Tibial artery (tissue), 4 donors: ENCODE measurements around the gene KCNQ1.

Experiments used
- DNase-seq, 2 donors: peaks; one replicate each; pipeline ENCODE4 v3.0.0-alpha.2; 2019
- H3K27ac ChIP-seq, 2 donors: fragments of 200-600 bp; sonication (generic) in 1 of 2; 1 replicate in 1 of 2; 2 replicates in 1 of 2; pipeline ENCODE4 v1.5.1; 2018 to 2019; ENCODE audit warnings: mild to moderate bottlenecking in 1 of 2
- H3K27me3 ChIP-seq, 2 donors: fragments of 200-600 bp; sonication (generic) in 1 of 2; one replicate each; pipeline versions ENCODE4 v1.5.1 to v1.6.0; 2016 to 2019
- H3K36me3 ChIP-seq, 3 donors: fragments of 200-600 bp; sonication (generic) in 2 of 3; one replicate each; pipeline ENCODE4 v1.5.1; 2016 to 2019; ENCODE audit warnings: mild to moderate bottlenecking in 2 of 3
- H3K4me1 ChIP-seq, 4 donors: fragments of 200-600 bp; sonication (generic) in 2 of 4; 1 replicate in 3 of 4; 2 replicates in 1 of 4; pipeline ENCODE4 v1.5.1; 2016 to 2019
- H3K4me3 ChIP-seq, 2 donors: fragments of 200-600 bp; sonication (generic) in 1 of 2; 1 replicate in 1 of 2; 2 replicates in 1 of 2; pipeline ENCODE4 v1.5.1; 2018 to 2019; ENCODE audit warnings: mild to moderate bottlenecking in 2 of 2
- H3K9me3 ChIP-seq, 3 donors: fragments of 200-600 bp; sonication (generic) in 1 of 3; one replicate each; pipeline ENCODE4 v1.5.1; 2016 to 2019
- CTCF ChIP-seq, 2 experiments: fragments of 200-600 bp in 1 of 2; fragments of 450-650 bp in 1 of 2; IDR thresholded peaks; one replicate each; pipeline ENCODE4 v1.5.1; 2017 to 2019; ENCODE audit warnings: antibody characterized with exemption in 2 of 2, mild to moderate bottlenecking in 1 of 2, moderate library complexity in 1 of 2
- intact Hi-C: fragments of 100-400 bp; cut with DNase I; formaldehyde crosslinking; loops from one replicate; pipeline ENCODE4 v1.15.0; 2023; ENCODE audit warnings: low total_unique reads

The KCNQ1 gene

GRCh38 chr11:2510626-2511402 lies 66.0 kb downstream of the KCNQ1 start:
- peak; percentile 20 to 59 for DNase-seq
- no peaks in the 10 kb centered on the region for H3K4me1 ChIP-seq
- H3K27ac ChIP-seq = no peak overlapping the region
- intact Hi-C loops = no loop called here
- no peak for TF ChIP-seq CTCF (IDR thresholded peaks at IDR 0.05)
- H3K27me3 ChIP-seq = peaks cover 0 to 19% of the 10 kb centered on the region in 2 donors
- no peaks in the 10 kb centered on the region for H3K9me3 ChIP-seq
- H3K36me3 ChIP-seq = no peaks in the 10 kb centered on the region
- no peak overlapping the region for H3K4me3 ChIP-seq

DNA sequence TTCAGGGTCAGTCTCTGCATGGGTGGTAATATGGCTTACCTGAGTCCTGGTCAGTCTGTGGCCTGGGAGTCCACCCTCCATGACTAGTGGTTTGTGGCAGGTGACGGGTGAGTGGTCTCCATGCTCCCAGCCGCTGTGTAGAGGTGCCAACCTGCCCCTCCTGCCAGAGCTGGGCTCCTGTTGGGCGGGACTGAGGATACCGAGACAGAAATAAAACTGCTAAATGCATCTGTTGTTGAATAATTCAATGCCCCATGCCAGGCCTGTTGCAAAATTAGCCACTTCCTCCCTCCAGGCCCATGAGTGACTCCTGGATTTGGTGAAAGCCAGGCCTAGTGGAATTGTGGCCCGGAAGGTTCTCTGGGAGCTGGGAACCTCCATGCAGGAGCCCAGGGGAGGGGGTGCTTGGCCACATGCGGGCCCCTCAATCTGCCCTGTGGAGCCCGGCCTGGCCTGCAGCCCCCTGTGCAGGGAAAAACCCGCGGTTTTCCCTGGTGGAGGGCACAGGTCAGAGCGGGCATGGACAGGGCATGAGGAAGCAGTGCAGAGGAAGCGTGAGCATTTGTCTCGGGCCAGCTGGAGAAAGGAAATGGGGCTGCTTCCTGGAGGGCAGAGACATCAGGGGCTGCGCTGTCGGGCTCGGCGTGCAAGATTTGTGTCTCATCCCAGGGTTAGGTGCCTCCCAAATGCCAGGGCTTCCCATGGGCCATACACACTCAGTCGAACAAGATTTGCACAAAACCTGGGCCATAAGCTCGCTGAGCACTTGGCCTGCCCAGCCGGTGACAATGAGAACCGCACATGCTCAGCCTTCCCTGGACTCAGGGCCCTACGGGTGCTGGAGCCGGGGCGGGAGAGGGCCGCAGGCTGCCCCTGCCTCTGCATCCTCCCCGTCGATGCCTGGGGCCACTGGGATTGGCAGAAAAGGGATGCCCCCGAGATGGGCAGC lies 66.9 kb downstream of the KCNQ1 start:
- Histone ChIP-seq H3K36me3 (no peaks in the 10 kb centered on the region), H3K27me3 (peaks cover 0 to 19% of the 10 kb centered on the region in 2 donors), H3K9me3 (no peaks in the 10 kb centered on the region), H3K27ac (no peak overlapping the region), H3K4me1 (no peaks in the 10 kb centered on the region), H3K4me3 (no peak overlapping the region)
- intact Hi-C loops = no loop called here
- peak; percentile 49 to 67 for DNase-seq
- no peak for TF ChIP-seq CTCF (IDR thresholded peaks at IDR 0.05)

- Histone ChIP-seq H3K27ac (no peak overlapping the region), H3K4me1 (no peaks in the 10 kb centered on the region), H3K36me3 (no peaks in the 10 kb centered on the region), H3K27me3 (peaks cover 0 to 26% of the 10 kb centered on the region in 2 donors), H3K9me3 (no peaks in the 10 kb centered on the region), H3K4me3 (no peak overlapping the region)
- TF ChIP-seq CTCF (IDR thresholded peaks at IDR 0.05) = no peak
- intact Hi-C loops = no loop called here
- peak; percentile 16 to 55 for DNase-seq
Observed at GRCh38 chr11:2512431-2513407, 67.9 kb downstream of the KCNQ1 start.

DNA sequence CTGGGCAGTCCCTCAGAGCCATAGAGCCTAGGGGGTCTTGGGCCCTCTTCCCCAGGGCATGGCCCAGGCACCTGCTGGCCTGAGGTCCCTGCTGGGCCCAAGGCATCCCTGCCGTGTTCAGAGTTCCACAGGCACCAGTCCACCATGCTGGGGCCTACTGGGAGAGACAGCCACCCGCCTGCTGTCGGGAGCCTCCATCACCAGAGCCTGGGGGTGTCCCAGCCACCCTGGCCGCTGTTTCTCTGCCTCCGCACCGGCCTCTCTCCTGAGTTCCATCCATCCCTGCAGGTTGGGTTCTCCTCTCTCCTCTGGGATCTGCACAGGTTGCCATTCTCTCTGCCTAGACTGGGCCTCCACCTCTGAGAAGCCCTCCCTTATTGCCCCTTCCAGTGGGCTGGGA lies 68.6 kb downstream of the KCNQ1 start:
- TF ChIP-seq CTCF (IDR thresholded peaks at IDR 0.05) = no peak
- Histone ChIP-seq H3K36me3 (no peaks in the 10 kb centered on the region), H3K4me3 (no peak overlapping the region), H3K9me3 (no peaks in the 10 kb centered on the region), H3K27me3 (peaks cover 0 to 27% of the 10 kb centered on the region in 2 donors), H3K4me1 (no peaks in the 10 kb centered on the region), H3K27ac (no peak overlapping the region)
- intact Hi-C loops = no loop called here
- peak; percentile 17 to 39 for DNase-seq
